ENCODE measurements around the gene PRICKLE2.
"Not testable (repeated sequence)": the region's sequence is repeated elsewhere in the genome, so short reads cannot be mapped to it uniquely, and the experiment has no call there.

Gene PRICKLE2

DNA sequence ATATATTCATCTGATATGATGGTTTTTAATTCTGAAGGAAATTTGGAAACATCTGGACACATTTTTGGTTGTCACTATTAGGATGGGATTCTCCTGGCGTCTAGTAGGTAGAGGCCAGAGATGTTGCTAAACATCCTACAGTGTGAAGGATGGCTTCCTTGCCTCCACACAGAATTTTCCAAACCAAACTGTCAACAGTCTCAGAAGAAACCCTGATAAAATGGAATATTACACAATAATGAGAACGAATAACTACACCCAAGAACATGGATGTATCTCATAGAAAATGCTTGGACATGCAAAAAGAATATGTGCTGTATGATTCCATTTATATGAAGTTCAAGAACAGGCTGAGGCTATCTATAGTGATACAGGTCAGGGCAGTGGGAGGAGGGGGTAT lies 122.1 kb downstream of the PRICKLE2 start:
- no peak for DNase-seq (ENCODE audit: low read depth, low spot score)

DNA sequence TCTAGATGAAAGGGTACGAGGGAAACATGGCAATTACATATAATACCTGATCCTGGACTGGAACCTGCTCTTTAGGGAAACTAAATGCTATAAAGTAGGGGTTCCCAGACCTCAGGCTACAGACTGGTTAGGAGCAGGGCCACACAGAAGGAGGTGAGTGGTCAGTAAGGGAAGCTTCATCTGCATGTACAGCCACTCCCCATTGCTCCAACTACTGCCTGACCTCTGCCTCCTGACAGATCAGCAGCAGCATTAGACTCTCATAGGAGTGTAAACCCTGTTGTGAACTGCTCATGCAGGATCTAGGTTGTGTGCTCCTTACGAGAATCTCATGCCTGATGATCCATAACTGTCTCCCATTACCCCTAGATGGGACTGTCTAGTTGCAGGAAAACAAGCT lies 123.1 kb downstream of the PRICKLE2 start:
- DNase-seq (ENCODE audit: low read depth, low spot score): no peak

DNA sequence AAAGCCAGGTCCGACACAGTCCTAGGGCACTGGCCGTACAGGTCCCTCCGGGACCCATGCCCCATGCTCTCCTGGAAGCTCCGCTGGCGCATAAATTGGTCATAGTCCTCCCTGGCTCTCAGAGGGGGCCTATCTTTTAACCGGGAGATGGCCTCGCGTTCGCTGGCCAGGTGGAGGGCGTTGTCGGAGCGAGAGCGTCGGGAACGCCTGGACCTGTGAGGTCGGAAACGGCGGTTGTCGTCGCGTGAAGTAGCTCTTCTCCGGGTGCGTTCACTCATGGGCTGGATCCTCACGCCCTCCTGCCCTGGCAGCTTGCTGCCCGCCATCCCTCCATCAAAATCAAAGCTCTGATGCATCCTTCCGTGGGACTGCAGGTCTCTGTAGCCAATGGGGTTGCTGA lies 126.0 kb downstream of the PRICKLE2 start:
- DNase-seq (ENCODE audit: low read depth, low spot score): no peak

DNA sequence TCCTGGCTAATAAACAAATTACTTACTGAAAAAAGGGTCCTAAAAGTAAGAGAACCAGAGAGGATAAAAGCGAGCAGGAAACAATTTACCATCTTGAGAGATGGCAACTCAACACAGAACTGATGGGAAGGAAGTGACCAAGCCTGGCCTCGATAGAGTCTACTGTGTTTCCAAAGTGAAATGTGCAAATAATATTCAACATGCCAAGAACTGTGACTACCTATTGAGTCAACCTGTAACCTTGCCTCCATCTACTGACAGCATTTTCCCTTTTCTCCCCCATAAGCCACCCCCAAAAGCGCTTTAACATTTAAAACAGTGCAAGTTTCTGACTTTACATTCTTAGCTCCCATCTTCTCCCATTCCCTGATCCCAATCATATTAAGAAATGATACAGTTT lies 126.6 kb downstream of the PRICKLE2 start:
- no peak for DNase-seq (ENCODE audit: low read depth, low spot score)

DNA sequence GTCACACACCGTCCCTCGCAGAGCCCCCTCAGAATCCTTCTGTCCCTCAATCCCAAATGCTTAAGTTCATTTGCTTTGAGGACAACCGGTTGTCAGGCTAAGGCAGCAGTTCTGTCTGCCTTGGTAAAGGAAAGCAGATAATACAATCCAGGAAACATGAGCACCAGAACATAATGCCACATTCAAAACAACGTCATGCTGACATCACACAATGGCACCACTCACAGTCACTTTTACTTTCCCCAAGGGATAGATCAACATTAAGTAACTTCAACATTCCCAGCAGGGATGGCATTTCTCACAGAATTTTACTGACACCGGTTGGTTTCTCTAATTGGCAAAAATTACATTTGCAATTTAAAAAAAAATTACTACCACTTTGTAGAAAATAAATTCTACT lies 127.3 kb downstream of the PRICKLE2 start:
- no peak for DNase-seq (ENCODE audit: low read depth, low spot score)

DNA sequence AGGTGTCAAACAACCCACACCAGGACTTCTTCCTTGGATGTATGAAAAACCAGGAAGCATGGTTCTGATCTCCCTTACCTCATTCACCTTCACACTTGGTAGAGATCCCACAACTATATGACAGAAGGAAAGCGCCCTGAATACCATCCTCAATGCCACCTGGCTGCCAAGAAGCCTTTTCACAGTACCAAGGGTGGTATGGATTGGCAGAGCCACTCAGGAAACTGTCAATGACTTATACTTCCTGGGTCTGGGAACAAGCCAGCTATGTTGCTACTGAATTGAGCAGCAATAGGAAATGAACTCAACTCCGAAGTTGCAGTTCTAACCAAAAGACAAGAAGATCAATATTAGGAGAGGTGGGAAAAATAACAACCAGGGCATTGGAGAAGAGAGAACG lies 129.5 kb downstream of the PRICKLE2 start:
- no peak for DNase-seq (ENCODE audit: low read depth, low spot score)

DNA sequence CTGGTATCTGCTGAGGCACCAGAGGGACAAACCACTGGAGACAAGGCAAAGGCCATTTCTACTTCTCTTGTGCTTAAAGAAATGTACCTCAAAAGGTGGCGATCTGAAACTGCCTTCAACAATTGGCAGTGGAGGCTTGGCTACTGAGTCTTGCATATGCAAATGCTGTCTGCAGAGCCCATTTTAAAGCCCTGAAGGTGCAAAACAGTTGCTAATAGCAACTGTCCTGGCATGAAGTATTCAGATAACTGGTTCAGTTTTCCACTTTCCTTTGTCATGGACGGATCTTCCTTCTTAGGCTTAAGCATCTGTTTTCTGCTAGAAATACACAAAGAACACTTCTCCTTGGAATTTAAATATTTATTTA lies 130.6 kb downstream of the PRICKLE2 start:
- DNase-seq (ENCODE audit: low read depth, low spot score): no peak

DNA sequence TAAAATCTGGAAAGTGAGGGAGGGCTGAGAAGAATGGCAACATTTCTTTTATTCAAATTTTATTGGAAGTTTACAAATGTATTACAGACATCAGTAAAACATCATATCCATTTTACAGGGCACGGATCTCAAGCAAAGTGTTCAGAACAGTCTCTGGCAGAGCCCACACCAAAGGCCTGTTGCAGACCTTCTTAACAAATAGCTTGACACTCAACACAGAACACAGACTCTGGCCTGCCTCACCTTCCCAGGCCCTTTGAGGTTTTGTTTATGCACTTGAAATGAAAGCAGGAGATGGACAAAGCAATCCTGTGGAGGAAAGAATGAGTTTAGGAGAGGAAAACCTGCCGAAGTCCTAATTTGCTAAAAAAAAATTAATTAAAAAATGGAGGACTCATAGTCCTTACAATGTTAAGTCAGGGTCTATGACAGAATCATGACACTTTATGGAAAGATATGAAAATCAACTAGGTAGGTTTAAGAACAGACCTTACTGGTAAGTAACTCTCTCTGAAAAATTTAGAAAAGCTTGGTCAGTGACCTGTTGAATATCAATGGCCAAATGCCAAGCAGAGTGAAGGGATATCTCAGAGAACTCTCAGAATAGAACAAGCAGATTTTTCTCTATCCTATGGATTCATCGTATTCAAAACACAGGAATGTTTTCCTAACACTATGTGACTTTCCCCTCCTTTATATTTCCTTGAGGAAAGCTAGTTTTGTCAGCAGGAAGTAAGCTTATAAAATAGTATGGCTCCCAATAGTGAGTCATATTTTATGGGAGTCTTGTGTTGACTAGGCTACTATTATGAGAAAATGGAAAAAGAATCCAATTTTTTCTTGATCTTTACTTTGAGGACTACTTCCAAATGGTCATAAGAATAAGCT lies 131.2 kb downstream of the PRICKLE2 start:
- no peak for DNase-seq (ENCODE audit: low read depth, low spot score)

DNA sequence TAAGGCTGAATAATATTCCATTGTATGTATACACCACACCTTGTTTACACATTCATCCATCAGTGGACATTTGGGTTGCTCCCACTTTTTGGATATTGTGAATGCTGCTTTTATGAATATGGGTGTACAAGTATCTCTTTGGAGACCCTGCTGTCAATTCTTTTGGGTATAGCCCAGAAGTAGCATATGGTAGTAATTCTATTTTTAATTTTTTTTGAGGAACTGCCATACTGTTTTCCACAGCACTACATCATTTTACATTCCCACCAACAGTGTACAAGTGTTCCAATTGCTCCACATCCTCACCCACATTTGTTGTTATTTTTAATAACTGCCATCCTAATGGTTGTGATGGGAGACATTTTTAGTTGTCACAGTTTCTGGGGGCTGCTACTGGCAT lies 132.1 kb downstream of the PRICKLE2 start:
- no peak for DNase-seq (ENCODE audit: low read depth, low spot score)

DNA sequence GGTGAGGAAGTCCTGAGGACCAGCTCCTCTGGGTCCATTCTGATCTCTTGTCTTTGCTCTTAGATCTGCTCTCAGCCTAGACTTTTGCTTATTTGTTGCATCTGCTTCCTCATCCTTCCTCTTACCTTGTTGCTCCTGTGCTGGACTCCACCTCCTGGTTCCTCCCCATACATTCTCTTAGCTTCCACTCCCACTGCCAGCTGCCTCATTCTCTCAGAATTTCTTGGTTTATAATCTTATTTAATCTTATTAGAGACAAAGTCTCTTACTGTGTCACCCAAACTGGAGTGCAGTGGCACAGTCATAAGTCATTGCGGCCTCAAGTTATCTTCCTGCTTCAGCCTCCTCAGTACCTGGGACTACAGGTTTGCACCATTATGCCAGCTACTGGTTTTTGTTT lies 133.8 kb downstream of the PRICKLE2 start:
- DNase-seq (ENCODE audit: low read depth, low spot score): no peak

DNA sequence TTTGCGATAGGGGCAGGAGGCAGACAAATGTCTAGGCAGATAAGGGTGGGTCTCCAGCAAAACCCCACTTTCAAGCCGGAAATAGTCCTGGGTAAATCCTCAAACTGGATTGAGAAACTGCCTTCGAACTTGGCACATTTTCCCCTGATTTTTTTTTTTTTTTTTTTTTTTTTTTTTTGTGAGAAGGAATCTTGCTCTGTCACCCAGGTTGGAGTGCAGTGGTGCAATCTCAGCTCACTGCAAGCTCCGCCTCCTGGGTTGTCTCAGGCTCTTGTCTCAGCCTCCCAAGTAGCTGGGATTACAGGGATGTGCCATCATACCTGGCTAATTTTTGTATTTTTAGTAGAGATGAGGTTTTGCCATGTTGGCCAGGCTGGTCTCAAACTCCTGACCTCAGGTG lies 135.9 kb downstream of the PRICKLE2 start:
- not testable (repeated sequence) for DNase-seq (ENCODE audit: low read depth, low spot score)

DNA sequence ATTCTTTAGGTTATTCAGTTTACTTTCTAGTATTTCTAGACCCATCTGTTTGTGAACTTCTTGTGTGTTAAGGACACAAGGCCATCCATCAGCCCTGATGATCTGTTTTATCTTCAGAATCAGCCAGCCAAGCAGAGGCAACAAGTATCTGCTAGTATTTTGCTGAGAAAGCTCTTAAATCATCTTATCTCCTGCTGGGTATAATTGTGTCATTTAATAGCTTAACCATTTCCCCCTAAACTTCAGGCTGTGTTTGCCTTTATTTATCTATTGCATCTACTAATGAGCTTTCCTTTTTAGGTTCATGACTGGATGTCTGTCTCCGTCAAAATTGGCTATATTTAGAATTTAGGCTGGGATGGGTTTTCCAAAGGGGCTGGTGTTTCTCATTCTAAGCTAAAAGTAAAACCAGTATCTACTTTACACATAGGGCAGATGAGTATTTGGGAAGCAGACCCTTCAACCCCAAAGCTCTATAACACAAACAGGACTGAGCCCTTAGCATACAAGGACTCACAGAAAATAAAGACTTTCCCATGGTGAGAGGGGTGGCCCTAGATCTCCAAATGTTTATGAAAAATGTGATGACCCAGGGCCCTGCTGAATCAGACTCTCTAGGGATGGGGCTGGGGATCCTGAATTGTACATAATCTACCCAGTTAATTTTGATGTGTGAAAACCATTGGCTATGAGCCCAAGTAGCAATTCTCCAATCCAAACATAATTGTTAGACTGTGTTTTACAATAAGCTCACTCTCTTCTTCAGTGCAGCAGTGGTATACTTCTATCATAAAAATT lies 136.7 kb downstream of the PRICKLE2 start:
- DNase-seq (ENCODE audit: low read depth, low spot score): no peak

DNA sequence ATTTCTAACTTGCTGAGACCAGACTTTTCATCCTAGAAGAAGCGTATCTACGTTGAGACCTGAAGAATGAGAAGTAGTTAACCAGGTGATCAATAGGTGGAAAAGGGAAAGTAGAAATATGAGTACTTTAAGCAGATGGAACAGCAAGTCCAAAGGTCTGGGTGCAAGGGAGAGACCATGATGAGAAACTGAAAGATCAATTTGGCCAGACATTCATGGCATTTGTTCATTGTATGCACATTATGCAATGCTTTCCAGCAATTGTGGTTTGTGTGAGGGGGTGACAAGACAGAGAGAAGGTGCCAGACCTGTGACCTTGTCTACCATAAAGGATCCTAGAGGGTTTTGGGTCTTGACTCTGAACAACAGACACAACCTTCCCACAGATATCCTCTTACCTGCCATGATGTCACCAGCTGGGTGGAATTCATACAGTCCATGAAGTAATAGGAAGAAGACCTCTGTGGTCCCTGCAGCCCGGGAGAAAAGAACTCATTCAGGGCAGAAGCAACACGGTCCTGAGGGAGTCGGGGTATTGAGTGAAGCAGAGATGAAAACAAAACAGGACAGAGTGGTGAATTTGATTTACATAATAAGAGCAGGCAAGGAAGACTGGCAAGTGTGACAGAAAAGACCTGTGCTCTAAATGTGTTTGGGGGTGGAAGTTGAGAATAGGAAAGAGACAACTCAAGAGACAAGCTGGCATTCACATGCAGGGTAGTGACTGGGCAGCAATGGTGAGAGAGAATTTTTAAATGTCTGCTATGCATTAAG lies 138.6 kb downstream of the PRICKLE2 start:
- no peak for DNase-seq (ENCODE audit: low read depth, low spot score)

DNA sequence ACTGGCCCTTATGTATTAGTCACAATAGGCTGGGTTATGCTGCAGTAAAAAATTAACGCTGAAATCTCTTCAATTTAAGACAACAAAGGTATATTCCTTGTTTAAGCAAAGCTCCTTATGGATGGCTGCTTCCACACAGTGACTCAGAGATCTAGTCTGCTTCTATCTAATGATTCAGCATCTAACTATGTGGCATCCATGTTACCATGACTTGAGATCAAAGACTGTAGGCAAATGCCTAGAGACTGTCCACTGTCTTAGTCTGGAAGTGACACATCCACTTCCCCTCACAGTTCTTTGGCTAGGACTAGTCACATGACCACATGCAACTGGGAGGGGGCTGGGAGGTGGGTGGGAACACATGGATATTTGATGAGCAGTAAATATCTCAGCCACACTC lies 140.6 kb downstream of the PRICKLE2 start:
- no peak for DNase-seq (ENCODE audit: low read depth, low spot score)

DNA sequence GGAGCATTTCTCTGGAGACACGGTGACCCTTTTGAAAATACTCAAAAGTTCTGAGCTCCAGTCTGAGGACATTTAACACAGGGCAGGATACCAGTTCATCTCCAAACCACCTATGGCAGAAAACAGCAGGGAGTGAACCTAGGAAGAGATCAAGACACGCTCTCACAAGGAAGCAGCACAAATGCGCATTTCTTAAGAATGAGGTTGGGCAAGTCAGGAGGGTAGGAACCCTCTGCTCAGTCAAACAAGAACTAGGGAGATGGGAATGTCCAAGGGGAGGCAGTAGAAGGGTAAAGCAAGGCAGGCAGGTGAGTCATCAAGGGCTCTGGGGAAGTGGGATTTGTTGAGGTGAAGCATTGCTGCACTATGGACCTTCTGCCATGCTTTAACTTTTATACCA lies 141.7 kb downstream of the PRICKLE2 start:
- no peak for DNase-seq (ENCODE audit: low read depth, low spot score)

DNA sequence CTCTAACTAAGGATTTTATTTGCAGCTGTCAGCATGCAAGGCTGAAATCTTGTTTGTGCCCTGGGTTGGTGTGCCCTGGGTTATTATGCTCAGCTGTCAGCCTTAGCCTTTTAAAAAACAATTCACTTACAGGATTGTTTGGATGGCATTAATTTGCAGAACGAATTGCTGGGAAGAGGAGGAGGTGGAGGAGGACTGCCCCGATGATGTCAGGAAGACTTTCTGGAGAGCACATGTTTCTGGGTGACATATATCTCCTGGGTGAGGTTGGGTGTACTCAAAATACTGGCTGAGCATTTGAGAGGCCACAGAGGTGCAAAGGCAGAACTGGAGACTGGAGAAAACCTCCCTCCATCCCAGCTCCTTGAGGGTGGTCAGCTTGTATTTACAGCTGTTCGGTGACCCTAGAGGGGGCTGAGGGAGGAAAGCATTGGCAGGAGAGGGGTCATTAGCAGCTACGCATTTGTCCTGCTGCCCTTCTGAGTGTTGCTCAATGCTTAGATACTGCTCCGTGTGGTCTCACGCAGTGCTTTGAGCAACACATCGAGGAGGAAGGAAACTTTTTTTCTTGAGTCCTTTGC lies 142.2 kb downstream of the PRICKLE2 start:
- DNase-seq (ENCODE audit: low read depth, low spot score): no peak

DNA sequence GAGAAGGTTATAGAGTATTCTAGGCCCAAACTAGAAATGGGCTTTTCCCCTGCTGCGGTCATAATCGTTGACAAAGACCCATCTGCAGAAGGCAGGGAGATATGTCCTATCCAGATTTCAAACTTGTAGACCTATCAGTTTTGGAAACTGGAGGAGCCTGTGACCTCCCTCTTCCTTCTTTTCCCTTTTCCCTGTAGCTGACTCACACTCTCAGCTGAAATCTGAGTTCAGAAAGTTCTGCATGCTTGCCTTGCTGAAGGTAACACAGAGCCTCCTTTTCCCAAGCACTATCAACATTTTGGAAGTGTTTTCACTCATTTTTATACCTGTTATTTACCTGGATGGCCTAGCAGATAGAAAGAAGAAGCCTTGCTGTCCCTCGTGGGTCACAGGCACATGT lies 142.9 kb downstream of the PRICKLE2 start:
- no peak for DNase-seq (ENCODE audit: low read depth, low spot score)

DNA sequence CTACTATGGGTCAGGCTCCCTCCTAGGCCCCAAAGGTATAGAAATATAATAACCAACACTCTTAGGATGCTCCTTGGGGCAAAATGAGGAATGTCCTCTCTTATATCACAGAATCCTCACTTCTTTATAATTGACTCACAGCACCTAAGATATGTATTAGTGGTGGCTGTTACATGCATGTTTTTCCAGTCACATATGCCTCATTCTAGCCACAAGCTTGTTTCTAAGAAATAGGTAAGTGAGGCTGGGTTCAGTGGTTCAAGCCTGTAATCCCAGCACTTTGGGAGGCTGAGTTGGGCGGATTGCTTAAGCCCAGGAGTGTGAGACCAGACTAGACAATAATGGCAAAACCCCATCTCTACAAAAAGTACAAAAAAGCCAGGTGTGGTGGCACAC lies 144.0 kb downstream of the PRICKLE2 start:
- no peak for DNase-seq (ENCODE audit: low read depth, low spot score)

DNA sequence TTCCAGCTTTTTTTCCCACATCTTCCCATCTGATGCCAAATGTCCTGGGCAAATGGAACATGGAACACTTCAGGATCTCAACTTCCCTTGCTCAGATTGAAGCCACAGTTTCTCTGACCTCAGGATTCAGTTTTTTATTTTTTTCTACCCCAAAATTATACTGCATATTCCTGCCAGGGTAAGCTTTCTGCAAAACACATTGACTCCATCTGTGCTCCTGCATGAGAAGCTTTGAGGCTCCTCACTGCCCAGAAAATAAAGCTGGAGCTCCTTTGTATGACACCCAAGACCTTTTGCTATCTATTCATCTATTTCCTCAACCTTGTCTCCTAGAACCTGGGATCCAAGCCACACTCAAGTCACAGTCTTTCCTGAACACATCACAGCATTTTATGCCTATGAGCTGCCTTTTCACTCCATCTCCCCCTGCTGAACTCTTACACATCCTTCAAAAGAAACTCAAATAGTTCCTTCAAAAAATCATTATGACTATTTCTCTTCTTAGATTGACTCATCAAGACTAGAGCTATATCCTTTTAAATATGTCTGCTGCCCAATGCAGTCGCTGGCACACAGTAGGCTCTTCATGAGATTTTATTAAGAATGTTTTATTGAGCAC lies 144.5 kb downstream of the PRICKLE2 start:
- no peak for DNase-seq (ENCODE audit: low read depth, low spot score)

DNA sequence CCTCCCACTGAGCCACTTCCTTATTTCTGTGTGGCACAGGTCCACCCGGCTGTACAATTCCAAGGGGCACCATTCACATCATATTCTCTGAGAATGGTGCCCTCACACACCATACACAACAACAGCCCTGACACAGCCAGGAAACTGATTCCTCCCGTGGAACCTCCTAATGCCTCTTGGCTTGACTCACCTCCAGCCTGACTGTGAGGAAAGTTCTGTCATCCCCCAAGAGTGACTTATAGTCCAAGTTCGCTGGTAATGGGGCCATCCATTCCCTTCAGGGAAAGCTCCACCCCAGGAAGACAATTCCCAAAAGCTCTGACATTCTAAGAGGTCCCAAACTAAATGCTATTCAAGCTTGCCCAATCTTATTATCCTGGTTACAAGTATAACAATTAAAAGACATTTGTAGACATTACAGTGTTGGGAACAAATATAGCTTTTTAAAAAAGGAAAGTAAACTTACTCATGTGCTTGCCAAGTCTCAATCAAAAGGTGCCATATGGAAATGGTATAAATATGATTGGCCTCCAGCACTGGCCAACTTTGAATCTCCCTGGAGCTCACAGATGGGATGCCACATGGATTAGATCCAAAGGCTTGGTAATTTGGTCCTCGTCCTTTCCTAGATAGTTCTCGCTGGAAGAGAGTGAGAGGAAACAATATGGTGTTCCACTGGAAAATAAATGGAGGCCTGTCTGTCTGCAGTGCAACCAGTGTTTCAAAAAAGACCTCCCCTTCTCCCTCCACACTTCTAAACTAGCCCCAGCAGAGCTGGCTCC lies 145.7 kb downstream of the PRICKLE2 start:
- no peak for DNase-seq (ENCODE audit: low read depth, low spot score)

DNA sequence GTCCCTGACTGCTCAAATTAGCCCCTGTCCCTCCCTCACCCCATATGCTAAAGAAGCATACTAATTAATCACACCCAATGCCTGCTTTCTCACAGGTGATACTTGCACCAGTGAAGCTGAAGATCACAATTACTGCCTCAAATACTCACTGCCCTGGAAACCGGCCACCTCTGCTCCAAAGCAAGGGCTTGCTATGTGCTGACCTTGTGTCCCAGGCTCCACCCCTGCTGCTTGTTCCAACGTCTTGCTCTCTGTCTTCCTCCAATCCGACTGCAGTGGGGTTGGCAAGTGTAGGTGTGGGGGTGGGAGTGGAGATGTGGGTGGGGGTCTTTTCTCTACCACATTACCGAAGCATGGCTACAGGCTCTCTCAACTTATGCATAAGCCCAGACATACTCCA lies 146.3 kb downstream of the PRICKLE2 start:
- no peak for DNase-seq (ENCODE audit: low read depth, low spot score)
